KOPT-K1 (cell line): ENCODE data around the gene NT5E.

Source experiments
- H3K27ac ChIP-seq: fragments of 200-600 bp; sonication (generic); 2 replicates; pipeline ENCODE4 v1.5.1; 2016; ENCODE audit warnings: antibody characterized with exemption, mild to moderate bottlenecking, low read depth, low read length; ENCODE audit not compliant: poor library complexity, severe bottlenecking
- H3K36me3 ChIP-seq: fragments of 200-600 bp; sonication (generic); 2 replicates; pipeline ENCODE4 v1.5.1; 2017; ENCODE audit warnings: antibody characterized with exemption, mild to moderate bottlenecking, low read length, moderate library complexity; ENCODE audit not compliant: insufficient read depth
- H3K9me3 ChIP-seq: fragments of 200-600 bp; sonication (generic); 2 replicates; pipeline ENCODE4 v1.5.1; 2017; ENCODE audit warnings: antibody characterized with exemption, low read length, mild to moderate bottlenecking; ENCODE audit not compliant: insufficient read depth, poor library complexity, severe bottlenecking

NT5E gene

DNA sequence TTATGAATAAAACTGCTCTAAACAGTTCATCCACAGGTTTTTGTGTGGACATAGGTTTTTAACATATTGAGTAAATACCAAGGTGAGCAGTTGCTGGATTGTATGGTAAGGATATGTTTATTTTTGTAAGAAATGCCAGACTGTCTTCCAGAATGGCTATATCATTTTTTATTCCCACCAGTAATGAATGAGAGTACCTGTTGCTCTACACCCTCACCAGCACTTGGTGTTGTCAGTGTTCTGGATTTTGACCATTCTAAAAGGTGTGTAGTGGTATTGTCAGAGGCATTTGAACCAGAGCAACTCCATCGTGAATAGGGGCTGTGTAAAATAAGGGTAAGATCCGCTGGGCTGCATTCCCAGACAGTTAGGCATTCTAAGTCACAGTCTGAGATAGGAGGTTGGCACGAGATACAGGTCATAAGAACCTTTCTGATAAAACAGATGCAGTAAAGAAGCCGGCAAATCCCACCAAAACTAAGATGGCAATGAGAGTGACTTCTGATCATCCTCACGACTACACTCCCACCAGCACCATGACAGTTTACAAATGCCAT, 12.9 kb upstream of the NT5E start:
- Histone ChIP-seq H3K27ac (no peak overlapping the region), H3K36me3 (no peaks in the 10 kb centered on the region), H3K9me3 (peaks cover 12% of the 10 kb centered on the region)

GRCh38 chr6:85443349-85444117, 6.3 kb upstream of the NT5E start:
- Histone ChIP-seq H3K9me3 (peaks cover 11% of the 10 kb centered on the region), H3K36me3 (no peaks in the 10 kb centered on the region), H3K27ac (no peak overlapping the region)

DNA sequence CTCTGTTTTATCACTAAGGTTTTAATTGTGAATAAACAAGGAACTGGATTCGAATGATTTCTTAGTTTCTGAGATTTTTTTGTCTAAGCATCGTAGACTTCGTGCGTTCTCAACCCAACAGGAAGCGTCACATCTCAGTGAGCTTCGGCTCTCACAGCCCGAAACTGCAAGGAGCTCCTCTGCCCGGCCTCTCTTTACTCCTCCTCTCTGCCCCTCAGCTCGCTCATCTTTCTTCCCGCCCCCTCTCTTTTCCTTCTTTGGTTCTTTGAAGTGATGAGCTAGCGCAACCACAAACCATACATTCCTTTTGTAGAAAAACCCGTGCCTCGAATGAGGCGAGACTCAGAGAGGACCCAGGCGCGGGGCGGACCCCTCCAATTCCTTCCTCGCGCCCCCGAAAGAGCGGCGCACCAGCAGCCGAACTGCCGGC, 480 bp upstream of the NT5E start:
- H3K27ac ChIP-seq = no peak overlapping the region

GRCh38 chr6:85451565-85452306, 1.9 kb downstream of the NT5E start:
- Histone ChIP-seq H3K9me3 (no peaks in the 10 kb centered on the region), H3K36me3 (no peaks in the 10 kb centered on the region), H3K27ac (no peak overlapping the region)

More for the DNA sequence above, 480 bp upstream of the NT5E start:
- no peaks in the 10 kb centered on the region for H3K9me3 ChIP-seq
- no peaks in the 10 kb centered on the region for H3K36me3 ChIP-seq

GRCh38 chr6:85452441-85452881, 2.6 kb downstream of the NT5E start:
- no peaks in the 10 kb centered on the region for H3K36me3 ChIP-seq
- no peak overlapping the region for H3K27ac ChIP-seq

GRCh38 chr6:85453052-85453451, 3.2 kb downstream of the NT5E start:
- no peaks in the 10 kb centered on the region for H3K9me3 ChIP-seq
- no peaks in the 10 kb centered on the region for H3K36me3 ChIP-seq
- no peak overlapping the region for H3K27ac ChIP-seq

More at GRCh38 chr6:85452441-85452881, 2.6 kb downstream of the NT5E start:
- H3K9me3 ChIP-seq = no peaks in the 10 kb centered on the region

DNA sequence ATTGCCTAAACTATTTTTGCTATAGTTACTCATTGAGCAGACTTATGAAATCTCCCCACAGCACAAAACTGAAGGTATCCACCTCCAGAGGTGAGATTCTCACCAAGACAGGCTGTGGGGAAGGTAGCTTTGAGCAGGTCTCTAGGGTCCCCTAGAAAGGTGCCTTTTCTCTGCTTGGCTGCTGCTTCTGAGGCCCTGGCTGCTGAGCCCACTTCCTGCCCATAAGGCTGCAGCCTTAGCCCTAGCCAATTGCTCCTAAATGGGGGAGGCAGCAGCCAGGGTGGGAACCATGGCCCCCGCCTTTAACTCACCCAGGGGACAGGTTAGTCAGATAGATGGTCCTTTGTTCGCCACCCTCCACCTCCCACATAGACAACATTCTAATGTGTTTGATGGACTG, 3.6 kb downstream of the NT5E start:
- no peak overlapping the region for H3K27ac ChIP-seq
- no peaks in the 10 kb centered on the region for H3K9me3 ChIP-seq
- no peaks in the 10 kb centered on the region for H3K36me3 ChIP-seq

- Histone ChIP-seq H3K36me3 (no peaks in the 10 kb centered on the region), H3K27ac (no peak overlapping the region), H3K9me3 (no peaks in the 10 kb centered on the region)
Measured at GRCh38 chr6:85455471-85456026, 5.7 kb downstream of the NT5E start.

- H3K9me3 ChIP-seq = no peaks in the 10 kb centered on the region
- no peaks in the 10 kb centered on the region for H3K36me3 ChIP-seq
- no peak overlapping the region for H3K27ac ChIP-seq
Measured at GRCh38 chr6:85456782-85457181, 6.9 kb downstream of the NT5E start.

- Histone ChIP-seq H3K27ac (no peak overlapping the region), H3K9me3 (no peaks in the 10 kb centered on the region)
Measured at GRCh38 chr6:85458184-85458583, 8.3 kb downstream of the NT5E start.

DNA sequence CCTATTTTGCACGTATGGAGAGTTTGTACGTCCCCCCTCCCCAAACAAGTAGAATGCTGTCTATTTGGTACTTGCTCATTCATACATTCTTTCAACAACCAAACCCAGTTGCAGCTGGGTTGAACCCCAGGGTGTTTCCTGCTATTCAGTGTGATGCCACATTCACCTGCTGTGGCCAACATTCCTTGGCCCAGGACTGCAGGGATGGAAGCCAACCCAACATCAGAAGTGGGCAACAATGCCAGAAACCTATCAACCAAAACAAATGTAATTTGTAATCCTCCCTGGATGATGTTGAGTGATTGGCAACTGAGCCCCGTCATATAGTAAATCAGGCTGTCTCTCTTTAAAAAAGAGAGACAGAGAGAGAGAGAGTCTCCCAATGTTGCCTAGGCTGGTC, 8.9 kb downstream of the NT5E start:
- H3K27ac ChIP-seq = no peak overlapping the region
- H3K9me3 ChIP-seq = no peaks in the 10 kb centered on the region
- H3K36me3 ChIP-seq = no peaks in the 10 kb centered on the region

More at GRCh38 chr6:85458184-85458583, 8.3 kb downstream of the NT5E start:
- H3K36me3 ChIP-seq = no peaks in the 10 kb centered on the region

DNA sequence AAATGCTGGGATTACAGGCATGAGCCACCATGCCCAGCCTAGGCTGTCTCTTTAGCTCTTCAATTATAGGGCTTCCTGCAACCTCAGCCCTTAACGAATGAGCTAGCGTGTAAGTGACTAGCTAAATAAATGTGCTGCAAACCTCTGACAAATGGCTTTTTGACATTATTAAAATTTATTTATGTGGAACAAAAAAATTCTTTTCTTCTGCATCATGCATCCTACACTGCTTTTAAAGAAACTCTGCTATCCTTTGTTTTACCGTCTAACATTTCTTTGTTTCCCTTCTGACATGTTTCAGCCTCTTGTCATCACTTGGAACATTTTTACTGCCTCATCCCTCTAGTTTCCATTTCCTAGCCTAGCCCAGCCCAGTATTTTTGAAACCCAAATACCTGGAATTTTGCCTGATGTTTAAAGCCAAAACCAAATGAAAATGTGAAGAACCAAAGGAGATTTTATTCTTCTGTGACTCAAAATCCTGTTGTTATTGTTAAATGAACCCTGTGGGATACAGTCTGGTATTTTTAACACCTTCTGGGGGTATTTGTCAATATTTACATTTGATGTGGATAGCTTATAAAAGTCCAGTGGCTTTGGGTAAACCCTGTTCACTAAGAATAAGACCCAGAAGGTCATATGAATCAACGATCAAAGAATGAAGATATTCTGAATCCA, 9.5 kb downstream of the NT5E start:
- Histone ChIP-seq H3K27ac (no peak overlapping the region), H3K9me3 (no peaks in the 10 kb centered on the region), H3K36me3 (no peaks in the 10 kb centered on the region)

DNA sequence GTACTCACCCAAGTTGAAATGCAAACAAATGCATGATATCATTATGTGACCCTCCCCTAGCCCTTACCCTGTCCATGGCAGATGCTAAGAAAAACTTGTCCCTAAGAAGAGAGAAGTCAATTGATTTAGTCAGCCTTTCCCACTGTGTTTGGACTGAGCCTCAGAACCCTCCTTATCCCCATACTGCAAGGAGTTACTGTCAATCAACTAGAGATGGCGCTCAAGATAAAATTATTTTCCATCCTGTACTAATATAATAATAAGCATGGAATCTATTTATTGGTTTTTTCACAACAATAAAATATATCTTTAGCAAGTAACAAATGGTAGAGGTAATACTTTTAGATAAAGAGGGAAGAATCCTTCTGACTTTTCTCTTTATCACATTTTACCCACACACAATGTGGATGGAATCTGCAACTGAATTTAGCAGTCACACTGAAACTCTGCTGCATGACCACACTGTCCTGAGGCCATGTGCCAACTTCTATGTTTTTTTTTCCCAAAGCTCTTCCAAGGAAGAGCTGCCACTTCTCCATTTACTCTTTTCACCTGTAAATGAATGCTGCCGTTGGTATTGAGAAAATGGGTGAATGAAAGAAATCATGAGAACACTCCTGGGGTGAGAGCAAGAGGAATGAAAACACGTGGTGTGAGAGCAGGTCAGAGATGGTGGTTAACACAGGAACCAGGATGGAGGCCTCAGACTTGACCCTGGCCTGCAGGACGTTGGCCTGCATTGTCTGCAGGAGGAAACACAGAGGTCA, 10.5 kb downstream of the NT5E start:
- H3K36me3 ChIP-seq = no peaks in the 10 kb centered on the region
- no peaks in the 10 kb centered on the region for H3K9me3 ChIP-seq
- peak overlapping the region; percentile 71 for H3K27ac ChIP-seq
